Heart left ventricle (tissue), 13 donors: ENCODE results near the gene NVL.

Source experiments
- POLR2A ChIP-seq, 2 donors: fragments of 450-650 bp; IDR thresholded peaks; one replicate each; pipeline ENCODE4 v1.6.1; 2017; ENCODE audit warnings: antibody characterized with exemption in 2 of 2, mild to moderate bottlenecking in 2 of 2, moderate library complexity in 2 of 2
- TF ChIP-seq, protein P1 (sequence below), 12 donors: fragments of 200-600 bp; sonication (generic) in 4 of 12; IDR thresholded peaks; one replicate each; pipeline versions ENCODE4 v1.5.0 to v1.8.0; 2018 to 2022; ENCODE audit warnings: antibody characterized with exemption in 12 of 12, mild to moderate bottlenecking in 5 of 12
- donor health status: ischemic (EF 13 %, LVEDD 7.1; RV severe dilation, severe dysfunction).
- donor health status: DM: no; HTN: yes; CAD: no.
- donor health status: DM: no; HTN: no; CAD: no.
- donor health status: ischemic (EF 25% LVEDD 6.9; RV normal size, moderate dysfunction).
- donor health status: ischemic (EF 25% LVEDD 5.7; RV mildly dilated, moderate dysfunction).
- donor health status: ischemic (EF 35%, LVEDD 5.7; RV mildly dilated, moderate dysfunction).
- donor health status: nonischemic (EF 11% LVEDD 7.7; RV severe dilation, severe dysfunction).
- donor health status: DM: yes; HTN: yes; CAD: no.
- donor health status: PGD.
- donor health status: ischemic (EF 29% LVEDD 5.4; RV normal size, mild dysfunction).
- donor health status: nonischemic (EF 23%, LVEDD 6.1; RV moderate dilation, normal function).

DNA sequence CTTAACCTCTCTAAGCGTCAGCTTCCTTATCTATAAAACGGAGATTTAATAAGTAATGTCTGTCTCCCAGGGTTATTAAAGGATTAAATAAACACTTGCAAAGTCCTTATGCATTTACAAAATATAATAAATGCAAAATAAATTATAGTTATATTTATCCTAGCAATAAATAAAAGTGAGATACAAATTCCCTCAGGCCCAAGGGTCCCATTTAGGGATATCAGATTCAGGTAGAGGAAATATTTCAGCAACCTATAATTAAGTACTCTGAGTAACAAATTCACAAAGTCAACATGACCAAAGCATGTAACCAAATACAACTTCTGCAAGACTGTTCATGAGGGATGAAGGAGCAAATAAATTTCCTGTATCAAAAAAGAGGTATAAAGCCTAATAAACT lies 17.9 kb downstream of the NVL start:
- TF ChIP-seq, protein P1, sequence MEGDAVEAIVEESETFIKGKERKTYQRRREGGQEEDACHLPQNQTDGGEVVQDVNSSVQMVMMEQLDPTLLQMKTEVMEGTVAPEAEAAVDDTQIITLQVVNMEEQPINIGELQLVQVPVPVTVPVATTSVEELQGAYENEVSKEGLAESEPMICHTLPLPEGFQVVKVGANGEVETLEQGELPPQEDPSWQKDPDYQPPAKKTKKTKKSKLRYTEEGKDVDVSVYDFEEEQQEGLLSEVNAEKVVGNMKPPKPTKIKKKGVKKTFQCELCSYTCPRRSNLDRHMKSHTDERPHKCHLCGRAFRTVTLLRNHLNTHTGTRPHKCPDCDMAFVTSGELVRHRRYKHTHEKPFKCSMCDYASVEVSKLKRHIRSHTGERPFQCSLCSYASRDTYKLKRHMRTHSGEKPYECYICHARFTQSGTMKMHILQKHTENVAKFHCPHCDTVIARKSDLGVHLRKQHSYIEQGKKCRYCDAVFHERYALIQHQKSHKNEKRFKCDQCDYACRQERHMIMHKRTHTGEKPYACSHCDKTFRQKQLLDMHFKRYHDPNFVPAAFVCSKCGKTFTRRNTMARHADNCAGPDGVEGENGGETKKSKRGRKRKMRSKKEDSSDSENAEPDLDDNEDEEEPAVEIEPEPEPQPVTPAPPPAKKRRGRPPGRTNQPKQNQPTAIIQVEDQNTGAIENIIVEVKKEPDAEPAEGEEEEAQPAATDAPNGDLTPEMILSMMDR (IDR thresholded peaks at IDR 0.05), result no peak
- TF ChIP-seq POLR2A (IDR thresholded peaks at IDR 0.05), result no peak
